ENCODE measurements around the gene PHF24. TPM values are rescaled to one million over a fixed set of nuclear protein-coding genes. Genes with fewer than 3 reads are reported as not detected.

Gene PHF24
- total RNA-seq, 6 donors from 2014 or later, result 0.10 to 0.74 (median 0.49) TPM; not detected in 2

DNA sequence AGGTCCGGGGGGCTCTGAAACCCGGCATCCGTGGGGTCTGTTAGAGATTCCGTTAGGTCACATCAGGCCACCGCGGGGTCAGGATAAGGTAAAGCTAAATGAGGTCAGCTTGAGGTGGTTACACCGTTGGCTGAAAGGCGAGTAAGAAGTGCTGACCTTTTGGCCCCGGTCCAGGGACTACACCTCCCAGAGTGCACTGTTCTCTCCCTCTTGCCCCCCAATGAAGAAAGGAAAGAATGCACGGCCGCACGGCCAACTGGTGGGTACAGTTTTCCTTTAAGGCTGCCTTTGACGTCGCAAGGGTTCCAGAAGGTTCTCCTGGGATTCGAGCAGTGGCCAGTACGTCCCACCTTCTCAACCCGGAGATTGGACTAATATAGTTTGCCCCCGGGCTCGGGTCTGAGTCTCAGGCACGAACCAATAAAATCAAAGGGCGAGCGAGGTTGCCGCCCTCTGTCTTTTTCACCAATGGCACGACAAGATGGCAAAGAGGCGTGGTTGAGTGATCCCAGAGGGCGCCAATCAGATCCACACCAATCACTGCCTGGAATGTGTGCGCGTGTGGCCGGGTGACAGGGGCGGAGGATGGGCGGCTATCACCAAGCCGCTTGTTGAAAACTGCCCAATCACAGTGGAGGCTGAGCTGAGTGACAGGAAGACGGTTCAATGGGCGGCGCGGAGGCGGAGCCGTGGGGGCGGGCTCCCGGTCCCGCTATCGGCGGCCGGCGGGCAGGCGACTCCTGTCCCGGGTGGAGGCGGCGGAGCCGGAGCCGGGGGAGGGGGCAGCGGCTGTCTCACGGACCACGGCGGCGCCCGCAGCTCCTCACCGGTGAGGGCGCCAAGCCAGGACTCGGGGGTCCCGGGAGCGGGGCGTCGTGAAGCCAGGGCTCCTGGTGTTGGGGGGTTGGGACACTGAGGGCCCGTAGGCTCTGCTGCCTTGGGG lies 31.2 kb downstream of the PHF24 start, which contains the start of gene DNAJB5:
TSS of gene DNAJB5 (plus strand) at position 743 of the 943 bp plus-strand sequence. CDS start 886 bp downstream, outside the sequence.
- Histone ChIP-seq H3K27ac (peak within 1 kb of the TSS; percentile 89 to 91 (median 90)), H3K4me1 (peaks cover 30 to 47% (median 39%) of the 10 kb centered on the region in 4 donors), H3K36me3 (no peaks in the 10 kb centered on the region), H3K4me3 (peak within 1 kb of the TSS; percentile 74 to 96 (median 82)), H3K27me3 (no peaks in the 10 kb centered on the region), H3K9me3 (no peaks in the 10 kb centered on the region)
- 0% methylated on average over 43 to 56 of the region's 65 CpGs for WGBS, 2 donors
- TF ChIP-seq POLR2AphosphoS5 (IDR thresholded peaks at IDR 0.05) (peak; percentile 26 to 49), EP300 (IDR thresholded peaks at IDR 0.05) (no peak), POLR2A (IDR thresholded peaks at IDR 0.05) (peak in 3 of 4 donors; percentile 75 to 93 (median 79))
- TF ChIP-seq, protein P1, sequence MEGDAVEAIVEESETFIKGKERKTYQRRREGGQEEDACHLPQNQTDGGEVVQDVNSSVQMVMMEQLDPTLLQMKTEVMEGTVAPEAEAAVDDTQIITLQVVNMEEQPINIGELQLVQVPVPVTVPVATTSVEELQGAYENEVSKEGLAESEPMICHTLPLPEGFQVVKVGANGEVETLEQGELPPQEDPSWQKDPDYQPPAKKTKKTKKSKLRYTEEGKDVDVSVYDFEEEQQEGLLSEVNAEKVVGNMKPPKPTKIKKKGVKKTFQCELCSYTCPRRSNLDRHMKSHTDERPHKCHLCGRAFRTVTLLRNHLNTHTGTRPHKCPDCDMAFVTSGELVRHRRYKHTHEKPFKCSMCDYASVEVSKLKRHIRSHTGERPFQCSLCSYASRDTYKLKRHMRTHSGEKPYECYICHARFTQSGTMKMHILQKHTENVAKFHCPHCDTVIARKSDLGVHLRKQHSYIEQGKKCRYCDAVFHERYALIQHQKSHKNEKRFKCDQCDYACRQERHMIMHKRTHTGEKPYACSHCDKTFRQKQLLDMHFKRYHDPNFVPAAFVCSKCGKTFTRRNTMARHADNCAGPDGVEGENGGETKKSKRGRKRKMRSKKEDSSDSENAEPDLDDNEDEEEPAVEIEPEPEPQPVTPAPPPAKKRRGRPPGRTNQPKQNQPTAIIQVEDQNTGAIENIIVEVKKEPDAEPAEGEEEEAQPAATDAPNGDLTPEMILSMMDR (IDR thresholded peaks at IDR 0.05), result peak in 1 of 6 experiments; percentile 22
- peak; percentile 93 to 97 for ATAC-seq (ENCODE audit: low FRiP score in 2 of 2)
- DNase-seq, result peak; percentile 99

DNA sequence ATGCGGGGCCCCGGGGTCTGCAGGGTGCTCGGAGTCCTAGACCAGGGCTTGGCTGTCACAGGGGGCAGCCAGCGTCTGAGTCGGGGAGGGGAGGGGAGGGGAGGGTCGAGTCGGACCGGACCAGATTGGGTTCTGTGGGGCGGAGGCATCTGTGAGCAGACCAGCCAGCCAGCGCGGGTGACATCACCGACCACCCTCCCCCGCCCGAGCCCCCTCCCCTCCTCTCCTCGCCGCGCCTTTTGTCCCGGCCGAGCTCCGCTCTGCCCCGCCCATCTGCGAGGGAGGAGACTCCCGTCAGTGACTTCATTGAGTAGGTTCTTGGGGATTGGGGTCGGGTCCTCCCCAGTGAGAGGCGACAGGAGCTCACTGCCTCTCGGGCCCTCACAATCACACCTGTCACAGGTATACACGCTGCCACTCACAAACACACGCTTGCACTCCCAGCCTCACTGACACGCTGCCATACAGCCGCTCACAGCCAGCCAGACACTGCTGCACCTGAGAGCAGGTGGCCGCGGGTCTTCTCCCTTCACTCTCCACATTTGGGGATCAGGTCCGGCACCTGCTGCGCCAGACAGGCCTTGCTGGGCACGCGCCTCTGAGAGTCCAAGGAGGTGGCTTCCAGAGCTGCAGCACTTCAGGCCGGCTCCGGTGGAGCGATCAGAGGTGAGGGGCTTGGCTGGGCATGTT lies 32.0 kb downstream of the PHF24 start:
- TF ChIP-seq, protein P1 (IDR thresholded peaks at IDR 0.05), result no peak
- TF ChIP-seq POLR2A (IDR thresholded peaks at IDR 0.05), result no peak
- no peak for TF ChIP-seq EP300 (IDR thresholded peaks at IDR 0.05)
- no peak for TF ChIP-seq POLR2AphosphoS5 (IDR thresholded peaks at IDR 0.05)

DNA sequence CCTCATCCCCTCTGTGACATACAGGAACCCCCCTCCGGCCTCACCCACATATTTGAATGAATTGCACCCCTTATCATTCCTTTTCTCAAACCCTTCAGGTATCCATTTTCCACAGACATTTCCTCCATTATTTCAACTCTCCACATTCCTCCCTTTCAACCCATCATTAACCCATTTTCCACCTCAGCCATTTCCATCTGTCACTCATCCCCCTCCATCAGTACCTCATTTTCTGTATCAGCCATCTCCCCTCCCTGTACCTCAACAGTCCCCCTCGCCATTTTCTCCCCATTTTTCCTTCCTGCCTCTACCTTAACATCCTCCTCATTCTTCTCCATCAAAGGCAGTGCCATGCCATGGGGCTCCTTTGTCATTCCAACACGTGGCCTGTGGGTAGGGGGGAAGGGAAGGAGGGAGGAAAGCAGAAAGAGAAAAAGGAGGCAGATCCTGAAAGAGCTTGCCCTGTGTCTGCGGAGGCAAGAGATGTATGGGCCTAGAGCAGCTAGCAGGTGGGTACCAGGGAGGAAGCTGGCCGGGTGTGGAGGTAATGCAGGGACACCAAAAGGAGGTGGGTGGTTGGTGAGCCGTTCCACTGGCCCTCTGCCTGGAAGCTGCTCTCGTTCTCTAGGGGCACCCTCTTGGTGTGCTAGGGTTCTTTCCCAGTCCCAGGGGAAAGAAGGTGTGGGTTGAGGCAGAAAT lies 33.0 kb downstream of the PHF24 start:
- DNase-seq (no peak), ATAC-seq (ENCODE audit: low FRiP score in 2 of 2) (no peak)
- 81 to 88% methylated on average over 7 of the region's 7 CpGs for WGBS, 2 donors
- Histone ChIP-seq H3K27me3 (no peaks in the 10 kb centered on the region), H3K27ac (peak overlapping the region in 2 of 4 donors; percentile 89 to 90), H3K4me3 (peak overlapping the region in 1 of 4 donors; percentile 87), H3K36me3 (peaks cover 0 to under 1% (median 0%) of the 10 kb centered on the region in 4 donors), H3K4me1 (peaks cover 37 to 62% (median 51%) of the 10 kb centered on the region in 4 donors), H3K9me3 (no peaks in the 10 kb centered on the region)
- no peak for TF ChIP-seq POLR2A (IDR thresholded peaks at IDR 0.05)

More for the DNA sequence above, 32.0 kb downstream of the PHF24 start:
- ATAC-seq (ENCODE audit: low FRiP score in 2 of 2) (peak in 1 of 2 donors; percentile 39), DNase-seq (peak; percentile 61 to 80)
- 20% methylated on average over 23 of the region's 39 CpGs; no CpG with 5 or more reads in 1 of the 2 donors for WGBS, 2 donors
- peak overlapping the region; percentile 89 to 91 (median 90) for H3K27ac ChIP-seq
- no peaks in the 10 kb centered on the region for H3K36me3 ChIP-seq
- no peaks in the 10 kb centered on the region for H3K9me3 ChIP-seq
- H3K27me3 ChIP-seq, result no peaks in the 10 kb centered on the region
- peaks cover 34 to 55% (median 48%) of the 10 kb centered on the region in 4 donors for H3K4me1 ChIP-seq
- H3K4me3 ChIP-seq, result peak overlapping the region; percentile 74 to 96 (median 82)

DNA sequence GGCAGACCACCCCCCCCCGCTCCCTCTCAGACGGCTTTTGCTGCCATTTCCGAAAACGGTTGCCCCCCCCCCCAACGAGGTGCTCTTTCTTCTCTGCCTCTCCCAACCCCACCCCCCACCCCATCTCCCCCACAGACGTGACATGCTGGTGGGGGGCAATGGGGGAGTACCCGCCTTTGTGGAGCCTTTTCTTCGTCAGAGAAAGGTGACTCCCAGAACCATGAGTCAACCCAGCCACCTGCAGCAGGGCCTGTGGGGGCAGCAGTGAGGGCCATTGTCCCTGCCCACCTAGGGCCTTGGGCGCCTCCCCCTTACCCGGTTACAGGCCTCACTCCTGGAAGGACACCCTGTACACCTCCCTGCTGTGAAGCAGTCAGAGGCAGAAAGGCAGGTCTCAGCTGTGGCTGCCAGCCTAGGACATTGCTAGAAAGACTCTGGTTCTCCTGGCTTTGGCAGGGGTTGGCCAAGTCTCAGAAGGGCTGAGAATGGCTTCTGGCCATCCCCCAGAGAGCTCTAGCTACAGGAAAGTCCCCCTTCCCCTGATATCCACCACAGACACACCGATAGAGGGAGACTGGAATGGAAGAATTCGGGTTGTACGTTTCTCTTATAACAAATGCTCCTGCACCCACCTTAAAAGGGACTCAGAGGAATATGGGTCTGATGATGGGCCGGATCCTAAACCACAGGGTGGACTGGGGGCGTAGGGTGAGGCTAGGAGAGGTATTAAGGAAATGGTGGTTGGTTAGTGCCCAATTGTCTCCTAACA lies 33.7 kb downstream of the PHF24 start:
- Histone ChIP-seq H3K4me1 (peaks cover 37 to 62% (median 51%) of the 10 kb centered on the region in 4 donors), H3K27ac (peak overlapping the region in 3 of 4 donors; percentile 48 to 90 (median 74)), H3K27me3 (no peaks in the 10 kb centered on the region), H3K4me3 (no peak overlapping the region), H3K9me3 (no peaks in the 10 kb centered on the region), H3K36me3 (peaks cover 0 to 7% (median 3%) of the 10 kb centered on the region in 4 donors)
- TF ChIP-seq POLR2AphosphoS5 (IDR thresholded peaks at IDR 0.05), result no peak
- no peak for TF ChIP-seq POLR2A (IDR thresholded peaks at IDR 0.05)
- TF ChIP-seq, protein P1 (IDR thresholded peaks at IDR 0.05), result no peak
- TF ChIP-seq EP300 (IDR thresholded peaks at IDR 0.05), result no peak
- 84 to 88% methylated on average over 9 to 12 of the region's 15 CpGs for WGBS, 2 donors
- DNase-seq (peak in 1 of 2 donors; percentile 41), ATAC-seq (ENCODE audit: low FRiP score in 2 of 2) (no peak)
